ENCODE results near the gene MYT1. TPM values are rescaled to one million over a fixed set of nuclear protein-coding genes. Genes with fewer than 3 reads are reported as not detected.

The MYT1 gene
- total RNA-seq, 4 donors from 2014 or later = not detected

DNA sequence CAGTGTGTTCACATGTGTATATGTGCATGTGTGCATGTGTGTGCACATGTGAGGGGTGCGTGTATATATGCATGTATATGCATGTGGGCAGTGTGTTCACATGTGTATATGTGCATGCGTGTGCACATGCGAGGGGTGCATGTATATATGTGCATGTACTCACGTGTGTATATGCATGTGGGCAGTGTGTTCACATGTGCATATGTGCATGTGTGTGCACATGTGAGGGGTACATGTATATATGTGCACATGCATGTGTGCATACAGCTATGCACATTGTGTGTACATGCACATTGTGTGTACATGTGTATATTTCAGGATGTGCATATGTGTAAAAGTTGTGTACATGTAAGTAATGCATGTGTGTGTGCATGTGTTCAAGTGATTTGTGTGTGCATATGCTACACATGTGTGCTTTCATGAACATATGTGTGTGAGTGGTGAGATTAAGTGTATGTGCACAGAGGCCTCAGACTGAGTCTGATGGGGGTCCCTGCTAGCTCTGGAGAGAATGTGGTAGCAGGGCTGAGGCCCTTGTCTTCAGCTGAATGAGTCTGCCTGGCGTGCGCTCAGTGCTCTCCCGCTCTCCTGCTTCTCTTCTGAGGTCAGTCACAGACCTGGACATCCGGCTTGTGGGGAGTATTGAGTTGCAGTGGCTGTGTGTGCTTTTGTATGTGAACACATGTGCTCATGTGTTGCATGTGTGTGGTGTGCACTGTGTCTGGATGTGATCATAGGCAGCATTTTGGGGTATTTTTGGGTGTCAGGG is 19.9 kb upstream of the MYT1 start:
- Histone ChIP-seq H3K4me3 (no peak overlapping the region), H3K27ac (replicated peaks in 1 of 4) (no peak overlapping the region), H3K36me3 (no peaks in the 10 kb centered on the region), H3K9me3 (peaks cover 0 to 10% (median 6%) of the 10 kb centered on the region in 4 donors), H3K27me3 (peaks cover 0 to 69% (median 2%) of the 10 kb centered on the region in 4 donors), H3K4me1 (no peaks in the 10 kb centered on the region)
- TF ChIP-seq EP300 (IDR thresholded peaks at IDR 0.05) (no peak), POLR2A (IDR thresholded peaks at IDR 0.05; ENCODE audit: low read depth) (no peak), POLR2AphosphoS5 (IDR thresholded peaks at IDR 0.05) (no peak)
- TF ChIP-seq, protein P1, sequence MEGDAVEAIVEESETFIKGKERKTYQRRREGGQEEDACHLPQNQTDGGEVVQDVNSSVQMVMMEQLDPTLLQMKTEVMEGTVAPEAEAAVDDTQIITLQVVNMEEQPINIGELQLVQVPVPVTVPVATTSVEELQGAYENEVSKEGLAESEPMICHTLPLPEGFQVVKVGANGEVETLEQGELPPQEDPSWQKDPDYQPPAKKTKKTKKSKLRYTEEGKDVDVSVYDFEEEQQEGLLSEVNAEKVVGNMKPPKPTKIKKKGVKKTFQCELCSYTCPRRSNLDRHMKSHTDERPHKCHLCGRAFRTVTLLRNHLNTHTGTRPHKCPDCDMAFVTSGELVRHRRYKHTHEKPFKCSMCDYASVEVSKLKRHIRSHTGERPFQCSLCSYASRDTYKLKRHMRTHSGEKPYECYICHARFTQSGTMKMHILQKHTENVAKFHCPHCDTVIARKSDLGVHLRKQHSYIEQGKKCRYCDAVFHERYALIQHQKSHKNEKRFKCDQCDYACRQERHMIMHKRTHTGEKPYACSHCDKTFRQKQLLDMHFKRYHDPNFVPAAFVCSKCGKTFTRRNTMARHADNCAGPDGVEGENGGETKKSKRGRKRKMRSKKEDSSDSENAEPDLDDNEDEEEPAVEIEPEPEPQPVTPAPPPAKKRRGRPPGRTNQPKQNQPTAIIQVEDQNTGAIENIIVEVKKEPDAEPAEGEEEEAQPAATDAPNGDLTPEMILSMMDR (IDR thresholded peaks at IDR 0.05) = no peak
- WGBS = 67% methylated on average over 6 of the region's 8 CpGs
- intact Hi-C loops (cut with DNase I) = no loop called here
- no peak for DNase-seq (ENCODE audit: extremely low spot score)

DNA sequence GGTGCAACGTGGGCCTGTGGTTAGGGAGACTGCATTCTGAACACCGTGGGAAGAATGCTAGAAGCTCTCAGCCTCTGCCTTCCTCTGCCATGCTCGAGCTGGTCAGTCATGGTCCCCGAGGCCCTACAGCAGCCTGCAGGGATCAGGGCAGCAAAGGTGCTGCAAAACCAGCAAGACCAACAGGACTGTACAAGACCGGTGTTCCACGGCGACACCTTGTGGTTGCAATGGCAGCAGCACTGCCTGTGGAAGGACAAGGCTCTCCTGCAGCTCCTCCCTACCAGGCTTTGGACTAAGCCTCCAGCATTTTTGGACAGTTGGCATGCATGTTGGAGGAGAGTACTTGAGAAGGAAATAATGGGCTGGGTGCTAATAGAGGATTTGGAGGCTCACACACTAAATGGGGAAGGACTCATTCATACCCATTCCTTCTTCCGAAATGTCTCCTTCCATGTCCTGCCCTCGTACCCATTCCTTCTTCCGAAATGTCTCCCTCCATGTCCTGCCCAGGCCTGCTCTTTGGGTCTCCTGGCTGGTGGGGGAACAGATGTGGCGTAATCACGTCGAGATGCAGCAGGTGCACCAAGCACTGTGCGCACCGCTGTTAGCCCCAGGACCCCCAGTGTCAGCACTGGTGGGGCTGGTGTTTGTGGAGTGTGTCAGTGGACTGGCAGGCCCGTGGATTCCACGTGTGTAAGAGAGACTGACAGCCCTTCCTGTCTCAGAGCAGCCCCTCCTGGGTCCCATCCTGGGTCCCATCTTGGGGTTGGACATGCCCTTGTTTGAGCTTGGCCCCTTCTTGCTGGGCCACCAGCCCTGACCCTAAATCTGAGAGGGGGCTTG is 18.6 kb upstream of the MYT1 start:
- WGBS = 86% methylated on average over 14 of the region's 17 CpGs
- TF ChIP-seq POLR2AphosphoS5 (IDR thresholded peaks at IDR 0.05) = no peak
- no peak for TF ChIP-seq POLR2A (IDR thresholded peaks at IDR 0.05; ENCODE audit: low read depth)
- no peak for TF ChIP-seq EP300 (IDR thresholded peaks at IDR 0.05)
- TF ChIP-seq, protein P1 (IDR thresholded peaks at IDR 0.05) = no peak
- intact Hi-C loops (cut with DNase I) = no loop called here
- H3K27me3 ChIP-seq = peaks cover 0 to 58% (median 2%) of the 10 kb centered on the region in 4 donors
- no peak overlapping the region for H3K4me3 ChIP-seq
- no peaks in the 10 kb centered on the region for H3K4me1 ChIP-seq
- no peak overlapping the region for H3K27ac ChIP-seq (replicated peaks in 1 of 4)
- no peaks in the 10 kb centered on the region for H3K36me3 ChIP-seq
- H3K9me3 ChIP-seq = peaks cover 0 to 10% (median 6%) of the 10 kb centered on the region in 4 donors
- DNase-seq (ENCODE audit: extremely low spot score) = no peak

DNA sequence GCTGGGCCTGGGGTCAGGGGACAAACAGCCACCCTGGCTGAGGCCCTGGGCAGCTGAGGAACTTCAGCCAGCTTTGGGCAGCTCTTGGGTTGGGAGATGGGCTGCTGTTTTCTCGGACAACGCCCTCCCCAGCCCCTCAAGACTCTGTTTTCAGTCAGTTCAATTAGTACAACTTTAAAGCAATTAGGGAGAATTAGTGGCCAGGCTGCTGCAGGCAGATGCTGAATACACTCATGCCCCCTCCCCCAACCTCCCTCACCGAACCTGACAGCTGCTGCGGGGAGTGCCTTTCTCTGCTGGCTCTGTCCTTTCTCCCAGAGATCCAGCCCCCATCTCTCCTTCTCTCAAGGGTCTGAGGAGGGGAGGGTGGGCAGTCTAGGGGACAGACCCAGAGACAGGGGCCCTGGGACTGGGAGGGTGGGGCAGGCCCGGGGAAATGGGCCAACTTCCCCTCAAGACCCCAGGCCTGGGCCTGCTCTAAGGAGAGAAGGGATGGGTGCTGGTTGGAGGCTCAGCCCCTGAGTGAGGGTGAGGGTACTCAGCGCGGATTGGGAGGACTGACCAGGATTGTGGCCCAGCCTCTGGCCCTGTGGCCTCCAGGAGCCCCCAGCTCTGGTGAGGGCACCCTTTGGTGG is 17.8 kb upstream of the MYT1 start:
- WGBS = 81% methylated on average over 5 of the region's 7 CpGs
- no peaks in the 10 kb centered on the region for H3K36me3 ChIP-seq
- H3K27me3 ChIP-seq = peaks cover 0 to 50% (median under 1%) of the 10 kb centered on the region in 4 donors
- DNase-seq (ENCODE audit: extremely low spot score) = no peak
- H3K9me3 ChIP-seq = peaks cover 0 to 10% (median 6%) of the 10 kb centered on the region in 4 donors
- no peak overlapping the region for H3K27ac ChIP-seq (replicated peaks in 1 of 4)
- TF ChIP-seq, protein P1 (IDR thresholded peaks at IDR 0.05) = no peak
- TF ChIP-seq EP300 (IDR thresholded peaks at IDR 0.05) (no peak), POLR2AphosphoS5 (IDR thresholded peaks at IDR 0.05) (no peak), POLR2A (IDR thresholded peaks at IDR 0.05; ENCODE audit: low read depth) (no peak)
- intact Hi-C loops (cut with DNase I) = no loop called here
- no peak overlapping the region for H3K4me3 ChIP-seq
- no peaks in the 10 kb centered on the region for H3K4me1 ChIP-seq

DNA sequence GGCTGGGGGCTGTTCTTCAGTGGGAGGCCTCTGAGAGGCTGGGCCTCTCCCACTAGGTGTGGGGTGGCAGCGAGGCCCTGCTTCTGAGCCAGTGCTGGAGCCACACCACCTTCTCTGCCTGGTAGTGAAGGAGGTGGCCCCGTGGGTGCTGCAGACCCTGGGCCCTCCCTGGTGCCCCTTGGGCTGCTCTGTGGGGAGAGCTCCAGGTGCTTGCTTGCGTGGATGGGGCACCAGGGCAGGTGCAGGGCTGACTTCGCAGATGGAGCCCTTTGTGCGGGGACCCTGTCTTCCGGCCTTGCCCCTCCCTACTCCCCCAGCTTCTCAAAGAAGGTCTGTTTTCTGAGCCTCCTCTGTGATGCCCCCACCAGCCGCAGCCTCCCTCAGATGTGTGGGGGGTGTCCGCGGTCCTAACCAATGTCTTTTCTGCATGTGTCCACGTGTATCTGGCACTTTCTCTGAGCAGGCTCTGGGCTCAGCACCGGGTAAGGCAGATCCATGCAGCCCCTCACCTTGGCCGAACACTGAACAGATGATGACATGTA is 17.2 kb upstream of the MYT1 start:
- H3K9me3 ChIP-seq = peaks cover 0 to 10% (median 6%) of the 10 kb centered on the region in 4 donors
- no peak for DNase-seq (ENCODE audit: extremely low spot score)
- intact Hi-C loops (cut with DNase I) = no loop called here
- H3K4me1 ChIP-seq = no peaks in the 10 kb centered on the region
- H3K4me3 ChIP-seq = no peak overlapping the region
- no peaks in the 10 kb centered on the region for H3K36me3 ChIP-seq
- H3K27me3 ChIP-seq = peaks cover 0 to 45% (median 0%) of the 10 kb centered on the region in 4 donors
- WGBS = 77% methylated on average over 6 of the region's 12 CpGs
- TF ChIP-seq, protein P1 (IDR thresholded peaks at IDR 0.05) = no peak
- TF ChIP-seq EP300 (IDR thresholded peaks at IDR 0.05) = no peak
- no peak for TF ChIP-seq POLR2AphosphoS5 (IDR thresholded peaks at IDR 0.05)
- no peak for TF ChIP-seq POLR2A (IDR thresholded peaks at IDR 0.05; ENCODE audit: low read depth)
- no peak overlapping the region for H3K27ac ChIP-seq (replicated peaks in 1 of 4)
